Endothelial cell (in vitro differentiated cells): Measurements from ENCODE around the gene CDC42BPG. TPM values are rescaled to one million over a fixed set of nuclear protein-coding genes. Genes with fewer than 3 reads are reported as not detected.

Experiments used
- DNase-seq: peaks from one replicate; pipeline ENCODE4 v3.0.0; 2021; ENCODE audit warnings: low spot score
- H3K27ac Mint-ChIP-seq: one replicate; pipeline ENCODE4 v1.8.0; 2021; ENCODE audit warnings: mixed read lengths, inconsistent platforms; ENCODE audit not compliant: unreplicated experiment
- H3K27me3 Mint-ChIP-seq: one replicate; pipeline ENCODE4 v1.8.0; 2021; ENCODE audit warnings: mild to moderate bottlenecking, moderate library complexity, mixed read lengths, inconsistent platforms; ENCODE audit not compliant: unreplicated experiment
- H3K36me3 Mint-ChIP-seq: one replicate; pipeline ENCODE4 v1.8.0; 2021; ENCODE audit warnings: mild to moderate bottlenecking, low read depth, mixed read lengths, inconsistent platforms; ENCODE audit not compliant: unreplicated experiment
- H3K4me1 Mint-ChIP-seq: one replicate; pipeline ENCODE4 v1.8.0; 2021; ENCODE audit warnings: mild to moderate bottlenecking, mixed read lengths, inconsistent platforms; ENCODE audit not compliant: unreplicated experiment
- H3K4me3 Mint-ChIP-seq: one replicate; pipeline ENCODE4 v1.8.0; 2021; ENCODE audit warnings: mild to moderate bottlenecking, mixed read lengths, inconsistent platforms; ENCODE audit not compliant: unreplicated experiment
- H3K9me3 Mint-ChIP-seq: one replicate; pipeline ENCODE4 v1.8.0; 2021; ENCODE audit warnings: mixed read lengths, inconsistent platforms; ENCODE audit not compliant: unreplicated experiment
- total RNA-seq: library from RNA; stranded (reverse); fragmentation: NEBNext Ultra II Directional; extraction: Animal tissue kit (Norgen Biotek cat#: 25700); gene quantifications from one replicate; pipeline ENCODE4 v1.2.1, GENCODE V29; 2021; ENCODE audit not compliant: unreplicated experiment
- TF ChIP-seq, protein P1 (sequence below): fragments of 200-600 bp; sonication (generic); IDR thresholded peaks from one replicate; pipeline ENCODE4 v1.5.0; 2021; ENCODE audit warnings: antibody characterized with exemption; ENCODE audit not compliant: unreplicated experiment

CDC42BPG gene
- total RNA-seq, 1 donor from 2014 or later, result 4.1 TPM

DNA sequence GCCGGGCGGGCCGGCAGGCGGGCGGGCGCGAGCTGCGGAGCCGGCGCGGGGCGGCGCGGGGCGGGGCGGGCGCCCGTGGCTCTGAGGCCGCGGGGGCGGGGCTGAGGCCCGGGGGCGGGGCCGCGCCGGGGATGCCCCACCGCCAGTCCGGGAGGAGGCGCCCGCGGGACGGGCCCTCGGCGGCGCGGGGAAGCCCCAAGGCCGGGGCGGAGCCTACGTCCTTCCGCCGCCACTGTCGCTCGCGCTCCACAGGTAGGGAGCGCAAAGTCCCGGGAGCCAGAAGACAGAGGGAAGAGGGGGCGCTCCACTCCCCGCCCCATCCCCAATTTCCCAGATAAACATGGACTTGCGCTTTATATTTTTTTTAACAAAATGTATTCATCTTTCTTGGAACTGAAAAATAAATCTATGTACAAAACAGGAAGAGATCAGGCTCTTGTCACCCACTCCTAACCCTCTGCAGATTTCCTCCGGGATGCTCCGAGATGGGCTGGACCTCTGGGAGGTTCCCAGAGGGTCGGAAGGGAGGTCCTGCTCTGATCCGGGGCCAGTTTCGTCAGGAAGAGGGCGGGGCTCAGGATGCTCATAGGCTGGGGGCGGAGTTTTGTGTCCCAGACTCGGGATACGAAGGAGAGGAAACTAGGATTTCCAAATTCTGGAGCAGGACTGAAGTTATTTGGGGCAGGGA, 41.2 kb downstream of the CDC42BPG start, which contains the start of gene MAP4K2:
MAP4K2 (minus strand) TSS at position 57 of the 688 bp plus-strand sequence. CDS start 65 bp downstream, outside the sequence.
- peaks cover 24% of the 10 kb centered on the region for H3K4me1 Mint-ChIP-seq
- H3K27me3 Mint-ChIP-seq, result peaks cover 23% of the 10 kb centered on the region
- H3K9me3 Mint-ChIP-seq, result no peaks in the 10 kb centered on the region
- peak; percentile 94 for DNase-seq
- TF ChIP-seq, protein P1, sequence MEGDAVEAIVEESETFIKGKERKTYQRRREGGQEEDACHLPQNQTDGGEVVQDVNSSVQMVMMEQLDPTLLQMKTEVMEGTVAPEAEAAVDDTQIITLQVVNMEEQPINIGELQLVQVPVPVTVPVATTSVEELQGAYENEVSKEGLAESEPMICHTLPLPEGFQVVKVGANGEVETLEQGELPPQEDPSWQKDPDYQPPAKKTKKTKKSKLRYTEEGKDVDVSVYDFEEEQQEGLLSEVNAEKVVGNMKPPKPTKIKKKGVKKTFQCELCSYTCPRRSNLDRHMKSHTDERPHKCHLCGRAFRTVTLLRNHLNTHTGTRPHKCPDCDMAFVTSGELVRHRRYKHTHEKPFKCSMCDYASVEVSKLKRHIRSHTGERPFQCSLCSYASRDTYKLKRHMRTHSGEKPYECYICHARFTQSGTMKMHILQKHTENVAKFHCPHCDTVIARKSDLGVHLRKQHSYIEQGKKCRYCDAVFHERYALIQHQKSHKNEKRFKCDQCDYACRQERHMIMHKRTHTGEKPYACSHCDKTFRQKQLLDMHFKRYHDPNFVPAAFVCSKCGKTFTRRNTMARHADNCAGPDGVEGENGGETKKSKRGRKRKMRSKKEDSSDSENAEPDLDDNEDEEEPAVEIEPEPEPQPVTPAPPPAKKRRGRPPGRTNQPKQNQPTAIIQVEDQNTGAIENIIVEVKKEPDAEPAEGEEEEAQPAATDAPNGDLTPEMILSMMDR, result no peak
- peak within 1 kb of the TSS; percentile 95 for H3K27ac Mint-ChIP-seq
- peak within 1 kb of the TSS; percentile 94 for H3K4me3 Mint-ChIP-seq
- peaks cover 32% of the 10 kb centered on the region for H3K36me3 Mint-ChIP-seq

DNA sequence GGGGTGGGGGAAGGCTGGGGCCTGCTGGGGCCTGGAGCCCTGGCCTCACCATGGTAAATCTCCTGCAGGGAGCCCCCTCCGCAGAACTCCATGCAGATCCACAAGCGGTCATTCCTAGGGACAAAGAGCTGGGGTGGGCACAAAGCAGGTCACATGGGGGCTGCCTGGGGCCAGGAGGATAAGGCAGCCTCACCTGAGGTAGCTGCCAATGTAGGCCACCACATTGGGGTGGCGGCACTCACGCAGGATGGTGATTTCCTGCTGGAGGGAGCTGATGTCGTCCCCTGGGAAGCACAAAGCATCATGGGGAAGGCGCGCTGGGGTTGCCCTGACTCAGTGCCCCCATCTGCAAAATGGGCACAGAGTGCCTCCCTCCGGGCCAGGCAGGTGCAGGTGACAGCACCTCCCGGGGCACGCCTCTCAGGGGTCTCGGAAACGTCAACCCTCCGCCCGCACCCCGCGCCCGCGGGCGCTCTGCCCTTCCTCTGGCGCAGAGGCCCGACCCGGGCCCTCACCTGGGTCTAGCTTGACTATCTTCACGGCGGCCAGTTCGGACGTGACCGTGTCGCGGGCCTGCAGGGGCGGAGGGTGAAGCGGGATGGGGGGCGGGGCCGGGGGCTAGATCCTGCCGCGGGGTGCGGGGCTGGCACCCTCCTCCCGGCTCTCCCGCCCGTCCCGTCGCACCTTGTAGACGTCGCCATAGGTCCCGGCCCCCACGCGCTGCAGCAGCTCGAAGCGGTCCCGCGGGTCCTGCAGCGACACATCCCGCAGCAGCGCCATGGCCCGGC, 41.9 kb downstream of the CDC42BPG start:
- Mint-ChIP-seq H3K4me1 (peaks cover 24% of the 10 kb centered on the region), H3K9me3 (no peaks in the 10 kb centered on the region)

DNA sequence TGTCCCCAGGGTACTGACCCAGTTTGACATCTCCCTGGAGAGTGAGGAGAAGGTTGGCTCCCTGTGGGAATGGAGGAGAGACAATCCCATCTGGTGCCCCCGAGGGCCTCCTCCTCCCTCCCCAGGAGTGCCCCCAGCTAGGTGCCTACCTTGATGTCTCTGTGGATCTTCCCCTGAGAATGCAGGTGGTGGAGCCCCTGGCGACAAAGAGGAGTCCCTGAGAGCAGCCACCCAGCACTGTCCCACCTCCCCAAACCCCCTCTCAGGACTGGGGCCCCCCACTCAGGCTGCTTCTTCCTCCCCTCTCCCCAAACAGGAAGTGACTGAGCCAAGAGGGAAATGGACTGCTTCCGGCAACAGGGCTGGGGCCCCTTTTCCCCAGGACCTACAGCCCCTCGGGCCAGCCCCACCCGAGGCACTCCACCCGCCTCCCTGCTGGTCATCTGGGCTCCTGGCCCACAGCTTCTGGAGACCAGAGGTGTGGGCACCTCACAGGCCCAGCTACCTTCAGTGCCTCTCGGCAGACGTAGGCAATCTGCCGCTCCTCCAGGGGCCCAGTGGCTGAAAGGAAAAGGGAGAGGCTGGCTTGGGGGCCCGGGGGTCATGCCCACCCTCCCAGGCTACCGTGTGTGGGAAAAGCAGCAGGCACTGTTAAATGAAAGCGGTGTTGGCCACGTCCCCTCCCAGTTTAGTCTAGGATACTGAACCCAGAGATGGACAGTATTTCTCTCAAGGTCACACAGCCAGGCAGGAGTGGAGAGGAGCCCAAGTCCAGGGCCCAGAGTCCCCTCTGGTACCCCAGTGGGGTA, 42.7 kb downstream of the CDC42BPG start:
- Mint-ChIP-seq H3K4me3 (peak overlapping the region; percentile 90), H3K9me3 (no peaks in the 10 kb centered on the region), H3K36me3 (peaks cover 28% of the 10 kb centered on the region), H3K27me3 (peaks cover 20% of the 10 kb centered on the region), H3K27ac (peak overlapping the region; percentile 84), H3K4me1 (peaks cover 25% of the 10 kb centered on the region)
- TF ChIP-seq, protein P1, result no peak
- peak; percentile 48 for DNase-seq

More for the DNA sequence above, 41.9 kb downstream of the CDC42BPG start:
- Mint-ChIP-seq H3K36me3 (peaks cover 32% of the 10 kb centered on the region), H3K27ac (no peak overlapping the region), H3K27me3 (peaks cover 22% of the 10 kb centered on the region), H3K4me3 (peak overlapping the region; percentile 90)
- TF ChIP-seq, protein P1, result no peak
- no peak for DNase-seq

DNA sequence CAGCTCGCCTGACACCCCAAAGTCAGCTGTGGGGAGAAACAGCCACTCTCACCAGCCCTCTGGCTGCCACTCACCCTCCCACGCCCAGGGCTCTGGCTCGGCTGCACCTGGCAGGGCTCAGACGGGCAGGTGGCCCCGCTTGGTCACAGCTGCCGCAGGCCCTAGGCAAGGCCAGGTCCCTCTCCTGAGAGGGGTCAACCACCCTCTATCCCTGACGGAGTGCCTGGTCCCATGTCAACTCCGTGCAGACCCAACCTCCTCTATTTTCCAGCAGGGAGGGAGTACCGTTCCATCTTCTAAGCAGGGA, 43.3 kb downstream of the CDC42BPG start:
- Mint-ChIP-seq H3K4me3 (peak overlapping the region; percentile 90), H3K27me3 (peaks cover 17% of the 10 kb centered on the region), H3K4me1 (peaks cover 31% of the 10 kb centered on the region), H3K9me3 (no peaks in the 10 kb centered on the region), H3K36me3 (peaks cover 24% of the 10 kb centered on the region), H3K27ac (no peak overlapping the region)
- TF ChIP-seq, protein P1, result no peak
- no peak for DNase-seq
